SK-N-SH (cell line): ENCODE data around the gene TMSB4Y. TPM values are rescaled to one million over a fixed set of nuclear protein-coding genes. Genes with fewer than 3 reads are reported as not detected.

Experiments
- CTCF ChIA-PET: fragments of 300-600, 350-600 bp; formaldehyde crosslinking; extraction: SDS; loops from one replicate; lab custom pipeline; 2021; lab: Yijun Ruan, JAX
- POLR2A ChIA-PET: fragments of 350-600 bp; sonication (Branson Sonifier 250); formaldehyde crosslinking; extraction: SDS; loops from one replicate; lab custom pipeline; 2020; ENCODE audit warnings: antibody characterized with exemption, inconsistent platforms; lab: Yijun Ruan, JAX
- DNase-seq: peaks from one replicate; pipeline ENCODE4 v3.0.0; 2012
- H2AFZ ChIP-seq: fragments of 200-600 bp; sonication (generic); 2 replicates; pipeline ENCODE4 v1.8.1; 2016; ENCODE audit warnings: antibody characterized with exemption, mild to moderate bottlenecking, low read depth
- H3F3A ChIP-seq: fragments of 200-600 bp; sonication (generic); replicated peaks from 2 replicates; pipeline ENCODE3; 2016; ENCODE audit warnings: antibody characterized with exemption, mild to moderate bottlenecking; ENCODE audit not compliant: insufficient read depth
- H3K27ac ChIP-seq, 2 experiments: fragments of 200-500 bp in 1 of 2; fragments of 200-600 bp in 1 of 2; sonication (Bioruptor generic) in 1 of 2; sonication (generic), shearing (Covaris generic) in 1 of 2; 2 replicates each; pipeline versions ENCODE4 v1.5.1 to v1.6.1; 2014 to 2016; ENCODE audit warnings: low read depth in 2 of 2, inconsistent platforms in 1 of 2, low read length in 1 of 2, mild to moderate bottlenecking in 1 of 2, mixed read lengths in 1 of 2
- H3K27me3 ChIP-seq: fragments of 200-600 bp; sonication (generic), shearing (Covaris generic); 2 replicates; pipeline ENCODE4 v1.6.1; 2016; ENCODE audit warnings: mixed run types; ENCODE audit not compliant: insufficient read depth
- H3K36me3 ChIP-seq, 2 experiments: fragments of 200-500 bp in 1 of 2; fragments of 200-600 bp in 1 of 2; sonication (Bioruptor generic) in 1 of 2; sonication (generic) in 1 of 2; replicated peaks in 1 of 2; 2 replicates each; pipeline versions ENCODE3 to v1.5.1; 2014 to 2016; ENCODE audit warnings: low read length in 1 of 2, mild to moderate bottlenecking in 1 of 2; ENCODE audit not compliant: insufficient read depth in 2 of 2, control insufficient read depth in 1 of 2
- H3K4me1 ChIP-seq, 2 experiments: fragments of 200-500 bp in 1 of 2; fragments of 200-600 bp in 1 of 2; sonication (Bioruptor generic) in 1 of 2; sonication (generic), shearing (Covaris generic) in 1 of 2; 2 replicates each; pipeline versions ENCODE4 v1.5.1 to v1.6.1; 2014 to 2016; ENCODE audit warnings: low read depth in 1 of 2, low read length in 1 of 2, mixed run types in 1 of 2; ENCODE audit not compliant: insufficient read depth in 2 of 2, control insufficient read depth in 1 of 2
- H3K4me2 ChIP-seq: fragments of 200-600 bp; sonication (generic), shearing (Covaris generic); 2 replicates; pipeline ENCODE4 v1.6.1; 2017; ENCODE audit warnings: mixed run types
- H3K4me3 ChIP-seq, 2 experiments: fragments of 200-500 bp in 1 of 2; fragments of 200-600 bp in 1 of 2; sonication (Bioruptor generic) in 1 of 2; sonication (generic), shearing (Covaris generic) in 1 of 2; 2 replicates each; pipeline versions ENCODE4 v1.5.1 to v1.8.1; 2014 to 2016; ENCODE audit warnings: low read depth in 2 of 2, inconsistent platforms in 1 of 2, low read length in 1 of 2, mild to moderate bottlenecking in 1 of 2, mixed read lengths in 1 of 2, moderate library complexity in 1 of 2
- H3K79me2 ChIP-seq: fragments of 200-600 bp; sonication (generic); 2 replicates; pipeline ENCODE4 v1.8.1; 2017; ENCODE audit warnings: mild to moderate bottlenecking; ENCODE audit not compliant: insufficient read depth
- H3K9ac ChIP-seq: fragments of 200-600 bp; sonication (generic); 2 replicates; pipeline ENCODE4 v1.6.1; 2017; ENCODE audit warnings: mixed run types
- H3K9me2 ChIP-seq: fragments of 200-600 bp; sonication (generic); 2 replicates; pipeline ENCODE4 v1.6.1; 2017; ENCODE audit warnings: mixed run types
- H3K9me3 ChIP-seq: fragments of 200-600 bp; sonication (generic); 2 replicates; pipeline ENCODE4 v1.6.1; 2017; ENCODE audit warnings: mixed run types, mild to moderate bottlenecking, moderate library complexity
- H4K20me1 ChIP-seq: fragments of 200-600 bp; sonication (generic); 2 replicates; pipeline ENCODE4 v1.6.1; 2017; ENCODE audit warnings: mild to moderate bottlenecking, mixed run types; ENCODE audit not compliant: insufficient read depth
- EP300 ChIP-seq, 2 experiments: IDR thresholded peaks; 2 replicates each; pipeline versions ENCODE4 v1.4.0 to v1.6.1; 2012; ENCODE audit warnings: borderline replicate concordance in 1 of 2, low read depth in 1 of 2, low read length in 1 of 2
- FOSL2 ChIP-seq: IDR thresholded peaks from 2 replicates; pipeline ENCODE4 v1.4.0; 2012; ENCODE audit warnings: low read depth, mild to moderate bottlenecking, moderate library complexity, borderline replicate concordance
- GABPA ChIP-seq: IDR thresholded peaks from 2 replicates; pipeline ENCODE4 v1.4.0; 2012; ENCODE audit warnings: low read depth, mild to moderate bottlenecking
- JUND ChIP-seq: IDR thresholded peaks from 2 replicates; pipeline ENCODE4 v1.4.0; 2012
- MEF2A ChIP-seq: IDR thresholded peaks from 2 replicates; pipeline ENCODE4 v1.4.0; 2012; ENCODE audit warnings: low read depth, borderline replicate concordance
- MXI1 ChIP-seq: IDR thresholded peaks from 2 replicates; pipeline ENCODE4 v1.6.1; 2012; ENCODE audit warnings: mild to moderate bottlenecking, low read depth, low read length, improper control_type of control experiment
- NRF1 ChIP-seq: IDR thresholded peaks from 2 replicates; pipeline ENCODE4 v1.6.1; 2012; ENCODE audit warnings: low read depth, mild to moderate bottlenecking, low read length
- PBX3 ChIP-seq: IDR thresholded peaks from 2 replicates; pipeline ENCODE4; 2012
- POLR2AphosphoS5 ChIP-seq: IDR thresholded peaks from 2 replicates; pipeline ENCODE4 v1.6.1; 2012; ENCODE audit warnings: low read depth, low read length
- RFX5 ChIP-seq: IDR thresholded peaks from 2 replicates; pipeline ENCODE4 v1.6.1; 2012; ENCODE audit warnings: mild to moderate bottlenecking, improper control_type of control experiment, low read length
- RXRA ChIP-seq: IDR thresholded peaks from 2 replicates; pipeline ENCODE4 v1.4.0; 2012; ENCODE audit warnings: low read depth, mild to moderate bottlenecking, borderline replicate concordance
- SMC3 ChIP-seq: IDR thresholded peaks from 2 replicates; pipeline ENCODE4 v1.6.1; 2012; ENCODE audit warnings: low read depth, low read length, improper control_type of control experiment
- TAF1 ChIP-seq: IDR thresholded peaks from 2 replicates; pipeline ENCODE4 v1.6.1; 2012; ENCODE audit warnings: low read depth, mild to moderate bottlenecking, low read length, moderate library complexity, borderline replicate concordance
- TCF12 ChIP-seq: IDR thresholded peaks from 2 replicates; pipeline ENCODE4 v1.4.0; 2012
- TEAD4 ChIP-seq: IDR thresholded peaks from 2 replicates; pipeline ENCODE4 v1.4.0; 2012; ENCODE audit warnings: mild to moderate bottlenecking, borderline replicate concordance; ENCODE audit not compliant: insufficient read depth
- WGBS: methylation state at CpG from one replicate; pipeline ENCODE4 v1.1.6; 2017; ENCODE audit warnings: low lambda C conversion rate; 5-methylcytosine and 5-hydroxymethylcytosine counted together
- polyA plus RNA-seq, 3 experiments: library from polyadenylated mRNA; depleted of rRNA; stranded (reverse); fragments of >200 nt; gene quantifications; 2 replicates each; pipeline ENCODE4 v1.2.3, GENCODE V29; 2012
- TF ChIP-seq, protein P1 (sequence below): fragments of 150-350 bp; IDR thresholded peaks from 2 replicates; pipeline ENCODE4 v1.6.1; 2017; ENCODE audit warnings: antibody characterized with exemption, low read length, low read depth, borderline replicate concordance
- TF ChIP-seq, protein P2 (sequence below): IDR thresholded peaks from 2 replicates; pipeline ENCODE4 v1.6.1; 2012; ENCODE audit warnings: mild to moderate bottlenecking, low read depth, low read length, moderate library complexity

TMSB4Y gene
- polyA plus RNA-seq, 1 of the 3 experiments (the other 2 are of a cell fraction) = not detected

DNA sequence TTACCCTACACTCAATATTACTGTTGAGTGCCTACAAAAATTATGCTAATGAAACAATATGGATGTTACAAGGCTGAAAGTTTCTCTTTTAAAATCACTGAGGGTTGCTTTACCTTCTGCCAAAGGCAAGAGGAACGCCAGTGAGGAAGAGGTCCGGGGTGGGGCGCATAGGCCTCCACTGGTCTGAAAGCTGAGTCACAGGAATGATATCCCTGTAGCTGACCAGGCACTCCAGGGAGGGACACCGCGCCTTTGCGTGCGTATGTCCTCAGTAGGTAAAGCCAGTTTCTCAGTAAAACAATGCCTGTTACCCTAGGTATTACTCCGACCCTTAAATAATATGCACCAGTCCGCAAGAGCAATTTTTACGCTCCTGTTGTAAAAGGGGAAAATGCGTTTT lies 1.4 kb upstream of the TMSB4Y start:
- no CpG with 5 or more reads among the region's 11 CpGs for WGBS
- Histone ChIP-seq H3K27me3 (no peaks in the 10 kb centered on the region), H3K9me3 (no peaks in the 10 kb centered on the region), H3K79me2 (no peaks in the 10 kb centered on the region), H3K27ac (no peak overlapping the region), H3K36me3 (no peaks in the 10 kb centered on the region), H3K4me2 (no peak overlapping the region), H3K4me3 (no peak overlapping the region), H3K9ac (no peak overlapping the region), H4K20me1 (no peaks in the 10 kb centered on the region), H3K9me2 (no peaks in the 10 kb centered on the region), H3F3A (no peaks in the 10 kb centered on the region), H2AFZ (no peak overlapping the region)
- ChIA-PET POLR2A (no interaction called here), CTCF (no interaction called here)
- DNase-seq = no peak
- TF ChIP-seq SMC3 (no peak), MEF2A (no peak), FOSL2 (no peak), TCF12 (no peak), EP300 (IDR thresholded peaks at IDR 0.05; ENCODE audit: borderline replicate concordance in 1 of 2, low read depth in 1 of 2, low read length in 1 of 2) (no peak), GABPA (no peak), RXRA (no peak), TEAD4 (no peak), POLR2AphosphoS5 (no peak), MXI1 (no peak), JUND (no peak), TAF1 (no peak), PBX3 (no peak), NRF1 (no peak), RFX5 (no peak)
- TF ChIP-seq, protein P1, sequence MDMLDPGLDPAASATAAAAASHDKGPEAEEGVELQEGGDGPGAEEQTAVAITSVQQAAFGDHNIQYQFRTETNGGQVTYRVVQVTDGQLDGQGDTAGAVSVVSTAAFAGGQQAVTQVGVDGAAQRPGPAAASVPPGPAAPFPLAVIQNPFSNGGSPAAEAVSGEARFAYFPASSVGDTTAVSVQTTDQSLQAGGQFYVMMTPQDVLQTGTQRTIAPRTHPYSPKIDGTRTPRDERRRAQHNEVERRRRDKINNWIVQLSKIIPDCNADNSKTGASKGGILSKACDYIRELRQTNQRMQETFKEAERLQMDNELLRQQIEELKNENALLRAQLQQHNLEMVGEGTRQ = no peak
- TF ChIP-seq, protein P2, sequence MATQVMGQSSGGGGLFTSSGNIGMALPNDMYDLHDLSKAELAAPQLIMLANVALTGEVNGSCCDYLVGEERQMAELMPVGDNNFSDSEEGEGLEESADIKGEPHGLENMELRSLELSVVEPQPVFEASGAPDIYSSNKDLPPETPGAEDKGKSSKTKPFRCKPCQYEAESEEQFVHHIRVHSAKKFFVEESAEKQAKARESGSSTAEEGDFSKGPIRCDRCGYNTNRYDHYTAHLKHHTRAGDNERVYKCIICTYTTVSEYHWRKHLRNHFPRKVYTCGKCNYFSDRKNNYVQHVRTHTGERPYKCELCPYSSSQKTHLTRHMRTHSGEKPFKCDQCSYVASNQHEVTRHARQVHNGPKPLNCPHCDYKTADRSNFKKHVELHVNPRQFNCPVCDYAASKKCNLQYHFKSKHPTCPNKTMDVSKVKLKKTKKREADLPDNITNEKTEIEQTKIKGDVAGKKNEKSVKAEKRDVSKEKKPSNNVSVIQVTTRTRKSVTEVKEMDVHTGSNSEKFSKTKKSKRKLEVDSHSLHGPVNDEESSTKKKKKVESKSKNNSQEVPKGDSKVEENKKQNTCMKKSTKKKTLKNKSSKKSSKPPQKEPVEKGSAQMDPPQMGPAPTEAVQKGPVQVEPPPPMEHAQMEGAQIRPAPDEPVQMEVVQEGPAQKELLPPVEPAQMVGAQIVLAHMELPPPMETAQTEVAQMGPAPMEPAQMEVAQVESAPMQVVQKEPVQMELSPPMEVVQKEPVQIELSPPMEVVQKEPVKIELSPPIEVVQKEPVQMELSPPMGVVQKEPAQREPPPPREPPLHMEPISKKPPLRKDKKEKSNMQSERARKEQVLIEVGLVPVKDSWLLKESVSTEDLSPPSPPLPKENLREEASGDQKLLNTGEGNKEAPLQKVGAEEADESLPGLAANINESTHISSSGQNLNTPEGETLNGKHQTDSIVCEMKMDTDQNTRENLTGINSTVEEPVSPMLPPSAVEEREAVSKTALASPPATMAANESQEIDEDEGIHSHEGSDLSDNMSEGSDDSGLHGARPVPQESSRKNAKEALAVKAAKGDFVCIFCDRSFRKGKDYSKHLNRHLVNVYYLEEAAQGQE = no peak
- TF ChIP-seq, all 33 proteins: peak for 0
- H3K4me1 ChIP-seq = no peaks in the 10 kb centered on the region
